Keratinocyte (primary cell): ENCODE data around the gene SVOPL. TPM values are rescaled to one million over a fixed set of nuclear protein-coding genes. Genes with fewer than 3 reads are reported as not detected.

Experiments used
- DNase-seq: peaks from one replicate; pipeline ENCODE4 v3.0.0-alpha.2; 2011; ENCODE audit warnings: low read depth, missing footprints, low spot score
- FAIRE-seq: peaks from 2 replicates; lab custom pipeline; 2011; peaks lifted over from hg19 to GRCh38; lab: Jason Lieb, UNC
- H2AFZ ChIP-seq: 2 replicates; pipeline ENCODE4 v1.6.0; 2012; ENCODE audit warnings: low read length, control low read depth, inconsistent platforms; ENCODE audit not compliant: control insufficient read depth
- H3K27ac ChIP-seq: 2 replicates; pipeline ENCODE4 v1.5.1; 2011; ENCODE audit warnings: low read length; ENCODE audit not compliant: control insufficient read depth, insufficient read depth
- H3K27me3 ChIP-seq: 3 replicates; pipeline ENCODE4 v1.6.0; 2011; ENCODE audit warnings: low read length; ENCODE audit not compliant: control insufficient read depth, insufficient read depth; ENCODE audit errors: extremely low read depth
- H3K36me3 ChIP-seq, 2 experiments: 2 replicates in 1 of 2; 3 replicates in 1 of 2; pipeline ENCODE4 v1.5.1; 2011; ENCODE audit warnings: low read length in 2 of 2, mild to moderate bottlenecking in 1 of 2; ENCODE audit not compliant: control insufficient read depth in 2 of 2, insufficient read depth in 2 of 2; ENCODE audit errors: extremely low read depth in 1 of 2
- H3K4me1 ChIP-seq: 3 replicates; pipeline ENCODE4 v1.5.1; 2011; ENCODE audit warnings: low read length; ENCODE audit not compliant: control insufficient read depth, insufficient read depth; ENCODE audit errors: extremely low read depth
- H3K4me2 ChIP-seq: 3 replicates; pipeline ENCODE4 v1.6.0; 2011; ENCODE audit warnings: low read depth, low read length; ENCODE audit not compliant: control insufficient read depth, insufficient read depth; ENCODE audit errors: extremely low read depth
- H3K4me3 ChIP-seq, 3 experiments: fragments of 200-600 bp in 1 of 3; sonication (generic) in 1 of 3; 2 replicates in 2 of 3; 3 replicates in 1 of 3; pipeline ENCODE4 v1.5.1; 2011 to 2016; ENCODE audit warnings: low read length in 3 of 3, mild to moderate bottlenecking in 3 of 3, control low read depth in 2 of 3, inconsistent platforms in 1 of 3, low read depth in 1 of 3, mixed read lengths in 1 of 3, mixed run types in 1 of 3, moderate library complexity in 1 of 3; ENCODE audit not compliant: control insufficient read depth in 2 of 3, insufficient read depth in 2 of 3; ENCODE audit errors: extremely low read depth in 1 of 3
- H3K79me2 ChIP-seq: 2 replicates; pipeline ENCODE4 v1.6.0; 2012; ENCODE audit warnings: low read length; ENCODE audit not compliant: control insufficient read depth, insufficient read depth
- H3K9ac ChIP-seq: 3 replicates; pipeline ENCODE4 v1.6.0; 2011; ENCODE audit warnings: low read length; ENCODE audit not compliant: control insufficient read depth, insufficient read depth; ENCODE audit errors: extremely low read depth
- H3K9me1 ChIP-seq: 3 replicates; pipeline ENCODE4 v1.6.0; 2011; ENCODE audit warnings: low read length; ENCODE audit not compliant: control insufficient read depth, insufficient read depth; ENCODE audit errors: extremely low read depth
- H3K9me3 ChIP-seq: 2 replicates; pipeline ENCODE4 v1.5.1; 2012; ENCODE audit warnings: low read depth, low read length; ENCODE audit not compliant: control insufficient read depth
- H4K20me1 ChIP-seq: 3 replicates; pipeline ENCODE4 v1.6.0; 2011; ENCODE audit warnings: low read length; ENCODE audit not compliant: control insufficient read depth, insufficient read depth; ENCODE audit errors: extremely low read depth
- CTCF ChIP-seq, 3 experiments: IDR thresholded peaks in 1 of 3; conservative IDR thresholded peaks in 1 of 3; optimal IDR thresholded peaks in 1 of 3; 2 replicates in 2 of 3; 3 replicates in 1 of 3; pipeline versions ENCODE3 to v1.5.1; 2011; ENCODE audit warnings: low read length in 3 of 3, mild to moderate bottlenecking in 3 of 3, moderate library complexity in 2 of 3, control low read depth in 1 of 3, inconsistent platforms in 1 of 3; ENCODE audit not compliant: insufficient read depth in 2 of 3; ENCODE audit errors: extremely low read depth in 1 of 3
- EZH2 ChIP-seq: IDR thresholded peaks from one replicate; pipeline ENCODE4 v1.6.1; 2012; ENCODE audit warnings: inconsistent platforms, mild to moderate bottlenecking, low read length, moderate library complexity
- dilution Hi-C: fragments of 300-500 bp; cut with MboI; formaldehyde crosslinking; loops from one replicate; pipeline ENCODE4 v1.7.0; 2020; ENCODE audit warnings: low sequenced_read_pairs; ENCODE audit not compliant: extremely low pct_ligation_motif_present
- polyA plus RNA-seq, 5 experiments: library from polyadenylated mRNA; depleted of rRNA in 3 of 5; stranded (reverse) in 3 of 5; stranded (forward) in 1 of 5; unstranded in 1 of 5; fragments of >200 nt; gene quantifications; 1 replicate in 1 of 5; 2 replicates in 3 of 5; 3 replicates in 1 of 5; pipeline versions ENCODE4 v1.2.1 to v1.2.3, GENCODE V29; 2011 to 2012; ENCODE audit warnings: missing spikeins in 2 of 5, low read depth in 1 of 5, low replicate concordance in 1 of 5

The SVOPL gene
- polyA plus RNA-seq, 1 donor (not counting 4 experiments of a cell fraction or from before 2014, with no cell fraction given): not detected

- Histone ChIP-seq H2AFZ (no peak overlapping the region), H3K79me2 (no peaks in the 10 kb centered on the region), H3K27ac (no peak overlapping the region), H3K4me3 (no peak overlapping the region), H3K27me3 (no peaks in the 10 kb centered on the region), H3K9ac (no peak overlapping the region), H3K4me2 (no peak overlapping the region), H4K20me1 (no peaks in the 10 kb centered on the region), H3K9me3 (peaks cover 2% of the 10 kb centered on the region), H3K9me1 (no peaks in the 10 kb centered on the region), H3K36me3 (no peaks in the 10 kb centered on the region), H3K4me1 (no peaks in the 10 kb centered on the region)
- dilution Hi-C loops: no loop called here
- no peak for FAIRE-seq
- no peak for DNase-seq
- no peak for TF ChIP-seq EZH2
- no peak for TF ChIP-seq CTCF (optimal IDR thresholded peaks at IDR 0.05 in 1 of 3, IDR thresholded peaks at IDR 0.05 in 1 of 3, conservative IDR thresholded peaks at IDR 0.05 in 1 of 3; ENCODE audit: extremely low read depth in 1 of 3, insufficient read depth in 2 of 3, low read length in 3 of 3)
Measured at GRCh38 chr7:138610671-138611170, 90.4 kb downstream of the SVOPL start.

DNA sequence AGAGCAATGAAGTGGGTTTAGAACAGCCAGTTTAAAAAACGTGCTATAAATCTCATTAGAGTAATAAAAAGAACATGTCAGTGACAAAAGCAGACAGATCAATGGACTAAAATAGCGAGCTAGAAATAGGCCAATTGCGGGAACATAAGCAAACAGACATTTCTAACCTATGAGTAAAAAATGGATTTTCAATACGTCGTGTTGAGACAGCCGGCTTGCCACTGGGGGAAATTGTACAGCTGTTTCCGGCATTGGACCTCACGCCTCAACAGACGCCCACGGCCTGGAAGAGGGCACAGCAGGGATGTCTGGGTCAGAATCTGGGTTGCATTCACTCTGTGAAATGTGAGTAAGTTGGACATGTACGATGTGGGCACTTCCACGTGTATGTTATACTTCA lies 92.9 kb downstream of the SVOPL start:
- no peak overlapping the region for H3K9ac ChIP-seq
- H2AFZ ChIP-seq: no peak overlapping the region

More for the DNA sequence above, 92.9 kb downstream of the SVOPL start:
- Histone ChIP-seq H3K4me2 (no peak overlapping the region), H3K4me1 (no peaks in the 10 kb centered on the region), H3K79me2 (no peaks in the 10 kb centered on the region), H3K9me3 (no peaks in the 10 kb centered on the region), H3K27ac (no peak overlapping the region), H3K27me3 (no peaks in the 10 kb centered on the region), H4K20me1 (no peaks in the 10 kb centered on the region), H3K4me3 (no peak overlapping the region), H3K9me1 (no peaks in the 10 kb centered on the region), H3K36me3 (no peaks in the 10 kb centered on the region)
- DNase-seq (no peak), FAIRE-seq (no peak)
- dilution Hi-C loops: no loop called here
- TF ChIP-seq CTCF (optimal IDR thresholded peaks at IDR 0.05 in 1 of 3, IDR thresholded peaks at IDR 0.05 in 1 of 3, conservative IDR thresholded peaks at IDR 0.05 in 1 of 3; ENCODE audit: extremely low read depth in 1 of 3, insufficient read depth in 2 of 3, low read length in 3 of 3) (no peak), EZH2 (no peak)
